Frontal cortex (tissue), 4 donors: ENCODE data around the gene JAM2. TPM values are rescaled to one million over a fixed set of nuclear protein-coding genes. Genes with fewer than 3 reads are reported as not detected.
"Not testable (repeated sequence)": the region's sequence is repeated elsewhere in the genome, so short reads cannot be mapped to it uniquely, and the experiment has no call there.

Experiments used
- DNase-seq, 2 donors: peaks; one replicate each; pipeline ENCODE4 v3.0.0; 2012; ENCODE audit warnings: low spot score in 2 of 2
- FAIRE-seq: peaks from 2 replicates; lab custom pipeline; 2012; peaks lifted over from hg19 to GRCh38; lab: Jason Lieb, UNC
- total RNA-seq: library from RNA; depleted of rRNA; stranded (reverse); fragments of >200 nt; gene quantifications from one replicate; pipeline ENCODE4 v1.2.3, GENCODE V29; 2014
- donor health status: control.
- donor health status: control.
- donor health status: control.

The JAM2 gene
- total RNA-seq, 1 donor from 2014 or later: 15.5 TPM

DNA sequence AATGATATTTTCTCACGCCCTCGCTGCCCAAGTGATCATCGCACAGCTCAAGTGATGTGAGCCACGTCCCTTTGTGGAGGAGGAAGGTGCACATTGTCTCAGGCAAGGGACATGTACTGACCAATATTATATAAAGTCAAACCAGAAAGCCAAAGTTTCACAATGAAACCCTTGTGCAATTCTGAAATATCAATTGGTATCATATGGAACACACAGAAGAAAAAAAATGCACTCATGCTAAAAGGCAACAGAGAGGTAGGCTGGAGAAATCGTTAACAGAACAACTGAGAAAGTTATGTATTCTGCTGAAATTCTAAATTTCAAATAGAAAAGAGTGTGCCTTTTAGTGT, 1.9 kb downstream of the JAM2 start:
- no peak for DNase-seq

DNA sequence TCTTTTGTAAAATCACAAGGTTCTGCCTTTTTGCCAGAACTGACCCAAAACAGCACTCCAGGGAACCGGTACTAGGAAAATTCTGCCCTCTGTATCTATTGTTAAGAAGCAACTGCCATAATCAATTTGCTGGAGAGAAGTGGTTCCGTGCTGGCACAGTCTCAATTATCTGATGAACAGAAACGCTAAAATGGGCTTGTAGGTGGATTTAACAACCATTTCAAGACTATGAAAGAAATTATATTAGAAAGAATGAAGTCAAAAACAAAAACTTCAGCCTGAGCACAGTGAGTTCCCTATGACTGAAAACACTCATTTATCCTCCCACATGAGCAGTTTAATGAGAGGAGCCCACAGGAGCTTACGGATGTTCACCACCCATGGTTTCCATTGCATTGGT, 4.4 kb downstream of the JAM2 start:
- FAIRE-seq (no peak), DNase-seq (no peak)

More for the DNA sequence above, 1.9 kb downstream of the JAM2 start:
- FAIRE-seq: no peak

DNA sequence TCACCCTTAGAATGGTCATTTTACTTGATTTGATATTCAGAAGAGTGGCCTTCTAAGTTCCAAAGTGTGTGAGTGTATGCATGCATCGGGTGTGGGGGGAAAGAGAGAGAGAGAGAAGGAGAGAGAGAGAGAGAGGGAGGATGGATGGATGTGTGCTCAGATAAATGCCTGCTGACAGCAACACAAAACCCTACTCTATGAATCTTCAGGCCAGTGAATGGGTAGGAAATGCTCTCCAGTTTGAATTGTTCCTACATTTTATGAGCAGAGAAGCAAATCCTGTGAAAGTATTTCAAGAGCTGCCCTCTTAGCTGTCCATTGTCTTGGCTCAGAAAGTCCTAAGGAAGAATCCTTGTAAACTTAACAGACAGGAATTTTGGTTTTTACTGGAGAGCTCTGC, 7.4 kb downstream of the JAM2 start:
- no peak for FAIRE-seq
- DNase-seq: no peak

DNA sequence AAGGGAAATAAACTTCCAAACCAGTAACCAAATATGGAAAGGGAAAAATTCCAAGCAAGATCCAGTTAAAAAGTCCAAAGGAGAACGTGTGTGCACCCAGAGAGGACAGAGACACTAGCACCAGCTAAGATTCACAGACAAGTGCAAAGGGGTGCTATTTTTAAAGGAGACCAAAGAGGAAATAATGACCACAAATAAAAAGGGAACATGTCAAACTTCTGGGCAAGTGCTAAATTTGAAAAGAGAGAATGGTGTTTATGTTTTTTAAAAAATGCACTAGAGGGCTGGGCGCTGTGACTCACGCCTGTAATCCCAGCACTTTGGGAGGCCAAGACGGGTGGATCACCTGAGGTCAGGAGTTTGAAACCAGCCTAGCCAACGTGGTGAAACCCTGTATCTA, 8.6 kb downstream of the JAM2 start:
- DNase-seq: no peak
- no peak for FAIRE-seq

DNA sequence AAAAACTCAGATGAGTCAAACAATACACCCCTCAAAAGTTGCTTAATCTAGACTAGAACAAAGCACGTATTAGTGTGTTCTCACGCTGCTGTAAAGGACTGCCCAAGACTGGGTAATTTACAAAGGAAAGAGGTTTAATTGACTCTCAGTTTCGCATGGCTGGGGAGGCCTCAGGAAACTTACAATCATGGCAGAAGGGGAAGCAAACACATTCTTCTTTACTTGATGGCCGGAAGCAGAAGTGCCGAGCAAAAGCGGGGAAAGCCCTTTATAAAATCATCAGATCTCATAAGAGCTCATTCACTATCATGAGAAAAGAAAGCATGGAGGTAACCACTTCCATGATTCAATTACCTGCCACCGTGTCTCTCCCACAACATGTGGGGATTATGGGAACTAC, 10.1 kb downstream of the JAM2 start:
- FAIRE-seq: no peak
- no peak for DNase-seq

DNA sequence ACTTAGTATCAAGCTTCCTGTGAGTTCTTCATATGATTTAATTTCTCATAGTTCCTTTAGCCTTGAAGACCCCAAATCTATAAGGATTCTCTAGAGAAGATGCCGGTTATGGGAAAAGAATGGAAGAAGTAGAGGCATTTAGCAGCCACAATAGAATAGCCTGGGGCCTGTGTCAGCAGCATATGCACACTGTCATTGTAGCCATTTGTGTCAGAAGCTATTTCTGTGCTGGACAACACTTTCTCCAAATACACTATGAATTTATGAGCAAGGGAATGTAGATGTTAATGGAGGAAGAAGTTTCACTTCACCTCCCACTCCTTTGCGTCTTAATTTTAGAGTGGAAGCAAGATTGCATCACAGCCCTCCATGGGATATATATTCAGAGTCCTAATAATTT, 17.4 kb downstream of the JAM2 start:
- no peak for FAIRE-seq
- DNase-seq: no peak

DNA sequence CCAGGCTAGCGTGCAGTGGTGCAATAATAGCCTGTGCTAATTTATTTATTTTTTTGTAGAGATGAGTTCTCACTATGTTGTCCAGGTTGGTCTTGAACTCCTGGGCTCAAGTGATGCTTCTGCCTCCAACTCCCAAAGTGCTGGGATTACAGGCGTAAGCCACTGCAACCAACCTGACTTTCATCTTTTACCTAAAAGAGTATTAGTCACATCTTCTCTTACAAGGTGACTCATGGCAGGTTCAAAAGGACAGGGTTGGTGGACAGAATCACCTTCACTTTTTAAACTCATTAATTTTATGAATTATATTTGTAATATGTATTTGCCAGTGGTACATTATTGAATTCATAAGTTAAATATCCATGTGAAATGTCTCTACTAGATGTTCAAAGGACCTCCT, 18.1 kb downstream of the JAM2 start:
- DNase-seq (no peak), FAIRE-seq (no peak)

DNA sequence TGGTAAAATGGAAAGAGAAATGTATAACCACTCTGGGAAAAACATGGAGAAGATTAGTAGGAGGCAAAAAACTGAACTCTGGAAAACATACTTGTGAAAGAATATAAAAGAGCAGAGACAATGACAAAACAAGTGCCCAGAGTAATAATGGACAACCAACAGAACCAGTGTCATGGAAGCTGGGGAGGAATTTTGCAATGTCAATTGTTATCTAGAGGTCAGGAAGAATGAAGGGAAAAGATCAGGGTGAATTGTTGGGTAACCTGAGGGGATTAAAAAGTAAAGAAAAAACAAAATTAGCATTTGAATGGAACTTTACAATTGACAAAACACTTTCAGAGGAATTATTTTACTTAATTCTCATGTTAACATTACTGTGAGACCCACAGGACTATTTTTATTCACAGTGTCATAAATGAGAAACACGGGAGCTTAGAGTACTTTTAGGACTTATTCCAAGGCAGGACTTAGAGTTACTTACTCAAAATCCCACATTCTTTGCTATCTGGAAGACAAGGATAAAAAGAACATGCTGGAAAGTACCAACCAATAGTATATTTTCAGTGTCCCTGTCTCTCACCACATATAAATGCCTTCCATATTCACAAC, 19.5 kb downstream of the JAM2 start:
- no peak for DNase-seq

DNA sequence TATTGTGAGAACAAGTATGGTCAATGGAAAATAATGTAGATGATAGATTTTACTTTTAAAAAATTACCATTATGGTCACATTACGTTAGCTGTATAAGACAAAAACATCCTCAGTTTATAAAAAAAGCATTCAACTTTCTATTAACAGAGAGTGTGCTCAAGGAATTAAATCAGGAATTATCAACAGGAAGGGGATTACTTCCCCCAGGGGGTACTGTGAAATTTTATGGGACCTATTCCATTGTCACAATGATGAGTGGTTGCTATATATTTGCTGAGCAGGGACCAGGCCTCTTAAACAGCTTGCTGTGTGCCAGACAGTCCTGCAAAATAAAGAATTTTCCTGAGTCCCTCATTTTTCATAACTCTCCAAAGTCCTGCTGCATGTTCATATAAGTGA, 21.2 kb downstream of the JAM2 start:
- FAIRE-seq: no peak
- DNase-seq: no peak

More for the DNA sequence above, 19.5 kb downstream of the JAM2 start:
- no peak for FAIRE-seq

DNA sequence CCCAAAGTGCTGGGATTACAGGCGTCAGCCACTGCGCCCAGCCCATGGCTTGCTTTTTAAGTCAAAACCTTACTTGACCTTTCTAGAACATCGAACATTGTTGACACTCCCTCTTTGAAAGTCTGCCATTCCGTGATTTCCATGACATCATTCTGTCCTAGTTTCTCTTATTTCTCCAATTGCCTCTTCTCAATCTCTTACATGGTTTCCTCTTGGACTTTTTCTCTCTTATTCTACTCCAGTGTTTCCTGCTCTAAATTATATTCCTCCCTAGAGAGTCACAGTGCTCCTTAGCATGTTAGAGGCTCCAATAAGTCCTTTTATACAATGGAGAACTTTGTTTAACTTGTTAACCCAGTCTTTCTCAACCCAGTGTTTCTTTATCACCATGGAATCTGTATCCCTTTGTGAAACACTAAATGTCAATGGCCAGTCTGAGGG, 25.5 kb downstream of the JAM2 start:
- DNase-seq (no peak), FAIRE-seq (no peak)

DNA sequence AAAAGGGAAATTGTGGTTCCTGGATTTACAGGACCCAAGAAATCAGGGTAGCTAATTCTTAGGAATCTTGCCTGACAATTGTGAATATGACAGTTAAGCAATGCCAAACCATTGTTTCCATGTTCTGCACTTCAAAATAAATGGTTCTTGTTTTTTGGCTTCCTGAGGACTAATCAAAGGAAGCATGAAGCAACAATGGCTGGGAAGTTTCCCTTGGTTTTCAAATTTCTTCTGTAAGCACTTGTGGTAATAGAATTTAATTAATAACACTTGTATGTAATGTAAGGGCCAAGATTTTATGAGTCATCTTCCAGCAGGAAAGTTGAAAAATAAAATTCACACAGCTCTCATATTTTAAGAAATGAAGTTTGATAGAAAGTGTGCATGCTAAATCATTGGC, 31.7 kb downstream of the JAM2 start:
- no peak for FAIRE-seq
- no peak for DNase-seq

DNA sequence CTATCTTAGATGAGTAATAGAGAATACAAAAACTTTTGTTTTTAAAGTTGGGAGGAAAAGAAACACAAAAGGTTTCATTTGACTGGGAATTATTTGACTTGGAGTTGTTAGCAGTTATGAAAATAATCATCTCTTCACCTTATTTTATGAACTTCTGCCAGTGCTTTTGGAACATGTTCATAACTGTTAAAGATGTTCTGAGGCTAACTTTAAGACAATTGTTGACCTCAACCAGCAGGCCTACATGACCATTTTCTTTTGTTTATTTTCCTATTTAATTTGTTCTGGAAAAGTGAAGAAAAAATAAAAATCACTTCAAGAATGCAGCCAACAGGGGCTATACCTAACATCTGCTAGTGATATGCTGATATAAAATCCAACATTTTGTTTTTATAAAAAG, 37.4 kb downstream of the JAM2 start:
- DNase-seq: no peak

DNA sequence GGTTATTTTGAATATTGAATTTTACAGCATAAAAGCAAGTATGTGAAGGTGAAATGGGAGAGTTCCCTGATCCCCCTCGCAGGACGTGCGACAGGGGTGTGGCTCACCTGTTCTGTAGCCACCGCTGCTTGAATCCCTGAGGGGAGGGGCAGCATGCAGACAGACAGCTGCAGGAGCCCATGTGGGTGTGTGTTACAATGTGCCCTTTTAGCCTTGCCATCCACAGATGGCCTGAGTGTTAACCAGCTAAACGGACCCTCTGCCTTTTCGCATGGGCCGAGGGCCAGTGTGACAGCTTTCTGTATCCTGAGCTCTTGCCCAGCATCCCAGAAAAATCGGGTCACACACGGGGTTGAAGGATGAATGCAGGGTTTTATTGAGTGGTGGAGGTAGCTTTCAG, 43.3 kb downstream of the JAM2 start:
- DNase-seq: no peak
- no peak for FAIRE-seq

More for the DNA sequence above, 37.4 kb downstream of the JAM2 start:
- FAIRE-seq: no peak

DNA sequence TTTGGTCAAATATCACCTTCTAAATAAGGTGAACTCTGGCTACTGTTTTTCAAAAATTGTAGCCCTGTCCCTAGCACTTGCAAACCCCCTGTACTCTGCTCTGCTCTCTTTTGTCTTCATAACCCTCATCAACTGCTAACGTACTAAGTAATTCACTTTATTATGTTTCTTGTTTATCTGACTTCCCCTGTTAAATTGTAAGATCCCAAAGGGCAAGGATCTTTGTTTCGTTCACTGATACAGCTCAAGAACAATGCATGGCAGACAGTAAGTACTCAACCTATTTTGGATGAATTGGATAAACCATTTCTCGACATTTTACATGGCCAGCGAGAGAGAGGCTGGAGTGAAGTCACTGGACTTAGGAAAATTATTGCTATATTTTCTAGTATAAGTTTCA, 48.7 kb downstream of the JAM2 start:
- DNase-seq (no peak), FAIRE-seq (no peak)

DNA sequence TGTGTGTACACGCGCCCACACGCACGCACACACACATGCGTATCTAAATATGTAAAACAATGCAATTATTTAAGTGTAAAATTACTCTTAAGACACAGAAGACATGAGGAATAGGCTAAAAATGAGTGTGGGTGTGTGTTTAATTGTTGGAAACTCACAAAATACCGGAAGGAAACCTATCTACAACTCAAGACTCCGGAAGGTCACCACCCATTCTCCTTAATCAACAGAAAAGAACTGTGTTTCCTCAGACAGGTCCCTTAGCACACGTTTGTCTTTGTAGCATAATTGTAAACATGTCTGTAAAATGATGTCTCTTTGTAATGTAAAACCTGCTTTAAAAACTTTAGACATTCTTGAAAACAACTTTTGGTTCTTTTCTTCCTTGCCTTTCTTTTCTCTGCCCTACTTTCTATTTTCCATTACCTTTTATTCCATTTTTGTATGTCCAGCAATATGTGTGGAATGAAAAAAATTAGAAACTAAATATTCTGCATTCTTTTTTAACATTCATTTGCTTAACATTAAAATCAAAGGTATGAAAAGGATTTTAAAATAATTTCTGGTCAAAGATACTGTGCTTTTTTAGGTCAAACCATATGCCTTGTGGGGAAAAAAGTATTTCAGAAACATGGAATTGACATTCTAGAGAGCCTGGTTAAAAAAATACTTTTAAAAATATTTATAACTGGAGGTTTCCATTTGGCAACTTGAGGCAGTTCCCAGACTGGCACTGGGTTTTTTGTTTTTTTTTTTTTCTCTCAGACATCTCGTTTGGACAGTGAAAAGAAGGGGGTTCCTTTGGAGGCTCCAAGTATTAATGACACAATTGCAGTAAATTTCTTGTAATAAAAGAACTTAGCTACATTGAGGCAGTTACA, 49.5 kb downstream of the JAM2 start:
- no peak for FAIRE-seq
- no peak for DNase-seq

DNA sequence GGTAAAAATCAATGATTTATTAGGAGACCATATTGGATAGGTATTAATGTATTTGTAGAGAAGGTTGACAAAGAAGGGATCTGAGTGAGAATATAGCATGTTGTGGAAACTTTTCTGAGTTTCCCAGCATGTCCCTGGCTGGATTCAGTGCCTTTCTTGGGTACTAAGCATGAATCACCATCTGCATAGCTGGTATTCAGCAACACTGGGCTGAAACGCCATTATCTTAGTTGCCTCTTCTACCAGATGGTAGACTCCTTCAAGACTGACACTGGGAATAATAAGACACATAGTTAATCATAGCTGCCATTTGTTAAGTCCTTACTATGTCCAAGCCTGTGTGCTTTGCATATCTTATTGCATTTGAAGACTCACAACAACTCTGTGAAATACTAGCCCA, 50.2 kb downstream of the JAM2 start:
- FAIRE-seq (no peak), DNase-seq (no peak)

DNA sequence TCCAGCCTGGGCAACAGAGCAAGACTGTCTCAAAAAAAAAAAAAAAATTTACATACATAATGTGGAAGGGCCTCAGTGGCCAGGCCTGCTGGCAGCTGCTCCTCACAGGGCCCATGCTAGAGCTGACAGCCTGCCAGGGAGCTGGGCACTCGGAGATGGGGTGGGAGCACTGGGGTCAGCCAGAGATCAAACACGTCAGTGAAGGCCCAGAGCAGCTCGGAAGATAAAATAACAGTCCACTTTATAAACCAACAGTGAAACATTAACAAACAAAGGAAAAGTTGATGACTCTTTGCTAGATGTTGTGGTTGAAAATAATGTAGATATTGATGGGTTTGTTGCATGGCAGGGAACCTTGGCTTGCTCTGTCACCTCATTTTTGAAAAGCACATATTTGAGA, 52.9 kb downstream of the JAM2 start:
- FAIRE-seq (no peak), DNase-seq (no peak)

DNA sequence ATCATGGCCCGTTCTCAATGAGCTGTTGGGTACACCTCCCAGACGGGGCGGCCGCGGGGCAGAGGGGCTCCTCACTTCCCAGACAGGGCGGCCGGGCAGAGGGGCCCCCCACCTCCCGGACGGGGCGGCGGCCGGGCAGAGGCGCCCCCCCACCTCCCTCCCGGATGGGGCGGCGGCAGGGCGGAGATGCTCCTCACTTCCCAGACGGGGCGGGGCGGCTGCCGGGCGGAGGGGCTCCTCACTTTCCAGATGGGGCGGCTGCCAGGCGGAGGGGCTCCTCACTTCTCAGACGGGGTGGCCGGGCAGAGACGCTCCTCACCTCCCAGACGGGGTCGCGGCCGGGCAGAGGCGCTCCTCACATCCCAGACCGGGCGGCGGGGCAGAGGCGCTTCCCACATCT, 56.4 kb downstream of the JAM2 start:
- FAIRE-seq, DNase-seq: not testable (repeated sequence)

DNA sequence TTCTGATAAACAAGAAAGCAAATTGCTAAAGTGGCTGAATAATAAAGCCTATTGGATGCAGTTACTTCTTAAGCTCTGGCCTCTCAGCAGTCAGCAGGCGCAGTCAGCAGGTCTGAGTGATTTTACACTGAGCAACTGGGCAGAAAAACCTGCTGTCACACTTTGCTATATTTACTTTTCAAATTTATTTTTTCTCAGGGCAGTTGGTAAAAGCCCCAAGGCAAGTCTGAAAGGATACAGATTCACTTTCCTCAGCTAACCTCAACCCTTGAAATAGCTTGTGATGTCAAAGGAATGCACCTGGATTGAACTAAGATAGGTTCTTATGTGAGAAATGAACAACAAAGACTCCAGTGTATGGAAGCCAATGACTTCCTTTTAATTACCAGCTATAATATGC, 61.7 kb downstream of the JAM2 start:
- FAIRE-seq (no peak), DNase-seq (no peak)

DNA sequence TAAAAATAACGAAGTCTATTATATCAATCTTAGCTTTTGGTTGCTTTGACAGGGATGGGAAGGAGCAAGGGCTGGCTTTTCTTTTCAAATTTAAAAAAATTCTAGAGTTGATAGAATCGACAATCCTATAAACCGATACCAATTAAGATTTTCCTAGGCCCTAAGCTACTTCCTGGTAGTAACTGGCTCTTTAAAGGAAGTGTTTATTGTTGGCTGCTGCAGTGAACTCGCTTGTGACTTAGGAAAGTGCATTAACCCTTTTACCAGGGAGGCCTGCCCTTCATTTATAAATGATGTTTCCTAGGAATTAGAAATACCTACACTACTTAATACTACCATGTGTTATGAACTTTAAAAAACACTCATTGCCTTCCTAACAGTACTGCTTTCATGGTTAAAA, 62.5 kb downstream of the JAM2 start:
- FAIRE-seq: no peak

DNA sequence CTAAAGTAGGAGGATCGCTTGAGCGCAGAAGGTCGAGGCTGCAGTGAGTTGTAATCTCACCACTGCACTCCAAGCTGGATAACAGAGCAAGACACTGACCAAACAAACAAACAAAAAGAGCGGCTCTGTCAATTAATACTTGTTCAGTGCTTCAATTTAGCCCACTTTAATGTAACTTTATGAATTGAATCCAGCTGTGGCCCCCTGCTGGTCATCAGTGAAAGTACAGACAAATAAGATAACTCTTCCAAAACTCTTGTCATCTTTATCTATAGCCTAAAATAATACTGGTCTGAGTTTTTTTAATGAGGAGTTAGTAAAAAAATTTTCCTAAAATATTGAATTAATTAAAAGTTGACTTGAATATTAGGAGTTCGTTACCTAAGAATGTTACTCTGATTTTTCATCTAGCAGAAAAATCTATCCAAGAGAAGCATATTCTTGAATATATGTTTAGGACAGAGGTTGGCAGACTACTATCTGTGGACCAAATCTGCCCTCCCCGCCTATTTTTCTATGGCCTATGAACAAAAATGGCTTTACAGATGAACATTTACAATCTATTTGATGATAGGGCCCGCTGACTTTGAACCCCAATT, 69.5 kb downstream of the JAM2 start:
- DNase-seq (peak; percentile 25 to 29), FAIRE-seq (peak; percentile 95)

More for the DNA sequence above, 62.5 kb downstream of the JAM2 start:
- no peak for DNase-seq
